Fibroblast of the conjunctiva (primary cell): ENCODE measurements around the gene PACS2.
"Not testable (repeated sequence)": the region's sequence is repeated elsewhere in the genome, so short reads cannot be mapped to it uniquely, and the experiment has no call there.

Source experiments
- DNase-seq: peaks from one replicate; pipeline ENCODE4 v3.0.0-alpha.2; 2010; ENCODE audit warnings: low read depth

PACS2 gene

GRCh38 chr14:105333020-105333490 is 18.5 kb downstream of the PACS2 start:
- no peak for DNase-seq

- DNase-seq: no peak
Observed at GRCh38 chr14:105333613-105334364, 19.2 kb downstream of the PACS2 start.

GRCh38 chr14:105334383-105335230 is 20.1 kb downstream of the PACS2 start:
- no peak for DNase-seq

- DNase-seq: not testable (repeated sequence)
Observed at GRCh38 chr14:105335231-105335542, 20.6 kb downstream of the PACS2 start.

GRCh38 chr14:105335735-105336476 is 21.4 kb downstream of the PACS2 start:
- DNase-seq: no peak

GRCh38 chr14:105336477-105337287 is 22.1 kb downstream of the PACS2 start:
- DNase-seq: no peak

GRCh38 chr14:105337433-105337832 is 22.9 kb downstream of the PACS2 start:
- DNase-seq: no peak

GRCh38 chr14:105337966-105338741 is 23.6 kb downstream of the PACS2 start:
- no peak for DNase-seq

GRCh38 chr14:105340821-105341733 is 26.5 kb downstream of the PACS2 start:
- DNase-seq: no peak

- no peak for DNase-seq
Observed at GRCh38 chr14:105343194-105343593, 28.6 kb downstream of the PACS2 start.

- DNase-seq: no peak
Observed at GRCh38 chr14:105346200-105346533, 31.6 kb downstream of the PACS2 start.

- DNase-seq: no peak
Observed at GRCh38 chr14:105346876-105347586, 32.5 kb downstream of the PACS2 start.

- no peak for DNase-seq
Observed at GRCh38 chr14:105347587-105347968, 33.0 kb downstream of the PACS2 start.

GRCh38 chr14:105348169-105348944 is 33.8 kb downstream of the PACS2 start:
- no peak for DNase-seq

- no peak for DNase-seq
Observed at GRCh38 chr14:105348945-105349699, 34.6 kb downstream of the PACS2 start.

- DNase-seq: no peak
Observed at GRCh38 chr14:105349992-105350391, 35.4 kb downstream of the PACS2 start.

GRCh38 chr14:105350450-105351244 is 36.1 kb downstream of the PACS2 start:
- DNase-seq: no peak
